ENCODE data around the gene ERVH48-1. TPM values are rescaled to one million over a fixed set of nuclear protein-coding genes. Genes with fewer than 3 reads are reported as not detected.
"Not testable (repeated sequence)": the region's sequence is repeated elsewhere in the genome, so short reads cannot be mapped to it uniquely, and the experiment has no call there.

The ERVH48-1 gene
- polyA plus RNA-seq, 1 experiment, result not detected

GRCh38 chr21:42970946-42971653 lies 45.7 kb upstream of the ERVH48-1 start:
- ChIA-PET CTCF (interaction anchor here (1.3 kb wide), 1 partner anchor 24 kb away, joined by 3 read pairs; no protein-coding TSS in a partner anchor), POLR2A (no interaction called here)
- no peak for TF ChIP-seq CTCF (IDR thresholded peaks at IDR 0.05; ENCODE audit: insufficient read depth, low read depth, low read length)
- Histone ChIP-seq H3K4me3 (ENCODE audit: low read depth, low read length) (no peak overlapping the region), H3K27me3 (ENCODE audit: control insufficient read depth, insufficient read depth, low read length) (no peaks in the 10 kb centered on the region), H3K36me3 (ENCODE audit: control insufficient read depth, insufficient read depth, low read length) (no peaks in the 10 kb centered on the region)
- DNase-seq (ENCODE audit: low read depth), result no peak

GRCh38 chr21:42969193-42969600 lies 43.8 kb upstream of the ERVH48-1 start:
- H3K27me3 ChIP-seq (ENCODE audit: control insufficient read depth, insufficient read depth, low read length), result no peaks in the 10 kb centered on the region
- no peaks in the 10 kb centered on the region for H3K36me3 ChIP-seq (ENCODE audit: control insufficient read depth, insufficient read depth, low read length)
- no peak for DNase-seq (ENCODE audit: low read depth)
- POLR2A ChIA-PET, result no interaction called here
- CTCF ChIA-PET, result interaction anchor here (1.0 kb wide), 1 partner anchor 13 kb away, joined by 3 read pairs; no protein-coding TSS in a partner anchor
- no peak overlapping the region for H3K4me3 ChIP-seq (ENCODE audit: low read depth, low read length)
- no peak for TF ChIP-seq CTCF (IDR thresholded peaks at IDR 0.05; ENCODE audit: insufficient read depth, low read depth, low read length)

- POLR2A ChIA-PET; CTCF ChIA-PET; DNase-seq (ENCODE audit: low read depth); H3K27me3 ChIP-seq (ENCODE audit: control insufficient read depth, insufficient read depth, low read length); H3K4me3 ChIP-seq (ENCODE audit: low read depth, low read length); H3K36me3 ChIP-seq (ENCODE audit: control insufficient read depth, insufficient read depth, low read length): not testable (repeated sequence)
These were observed 42.2 kb upstream of the ERVH48-1 start for GRCh38 chr21:42967616-42968015.

- TF ChIP-seq CTCF (IDR thresholded peaks at IDR 0.05; ENCODE audit: insufficient read depth, low read depth, low read length), result no peak
- ChIA-PET POLR2A (no interaction called here), CTCF (no interaction called here)
- H3K27me3 ChIP-seq (ENCODE audit: control insufficient read depth, insufficient read depth, low read length), result no peaks in the 10 kb centered on the region
- no peak overlapping the region for H3K4me3 ChIP-seq (ENCODE audit: low read depth, low read length)
- H3K36me3 ChIP-seq (ENCODE audit: control insufficient read depth, insufficient read depth, low read length), result no peaks in the 10 kb centered on the region
- DNase-seq (ENCODE audit: low read depth), result no peak
These were observed 39.8 kb upstream of the ERVH48-1 start for GRCh38 chr21:42965211-42965560.

GRCh38 chr21:42964546-42965210 lies 39.2 kb upstream of the ERVH48-1 start:
- CTCF ChIA-PET, result no interaction called here

More at GRCh38 chr21:42964546-42965210, 39.2 kb upstream of the ERVH48-1 start:
- no peaks in the 10 kb centered on the region for H3K27me3 ChIP-seq (ENCODE audit: control insufficient read depth, insufficient read depth, low read length)
- H3K36me3 ChIP-seq (ENCODE audit: control insufficient read depth, insufficient read depth, low read length), result no peaks in the 10 kb centered on the region
- POLR2A ChIA-PET, result no interaction called here
- H3K4me3 ChIP-seq (ENCODE audit: low read depth, low read length), result no peak overlapping the region
- no peak for DNase-seq (ENCODE audit: low read depth)
- TF ChIP-seq CTCF (IDR thresholded peaks at IDR 0.05; ENCODE audit: insufficient read depth, low read depth, low read length), result no peak

Data from BJ (cell line).